BJ (cell line): ENCODE measurements around the gene NRP1. TPM values are rescaled to one million over a fixed set of nuclear protein-coding genes. Genes with fewer than 3 reads are reported as not detected.
"Not testable (repeated sequence)": the region's sequence is repeated elsewhere in the genome, so short reads cannot be mapped to it uniquely, and the experiment has no call there.

ENCODE experiments used
- CTCF ChIA-PET: fragments of 350-600 bp; formaldehyde crosslinking; extraction: SDS; loops from one replicate; lab custom pipeline; 2021; ENCODE audit warnings: antibody characterized with exemption, inconsistent platforms; lab: Yijun Ruan, JAX
- POLR2A ChIA-PET: fragments of 300-600 bp; sonication (Branson Sonifier 250); formaldehyde crosslinking; extraction: SDS; loops from one replicate; lab custom pipeline; 2021; ENCODE audit warnings: antibody characterized with exemption; lab: Charles Lee
- DNase-seq: peaks from one replicate; pipeline ENCODE4 v3.0.0-alpha.2; 2011; ENCODE audit warnings: low read depth
- H3K27me3 ChIP-seq: 2 replicates; pipeline ENCODE4 v1.6.0; 2011; ENCODE audit warnings: low read length; ENCODE audit not compliant: control insufficient read depth, insufficient read depth
- H3K36me3 ChIP-seq: 2 replicates; pipeline ENCODE4 v1.5.1; 2011; ENCODE audit warnings: low read length; ENCODE audit not compliant: control insufficient read depth, insufficient read depth
- H3K4me3 ChIP-seq: 2 replicates; pipeline ENCODE4 v1.5.1; 2011; ENCODE audit warnings: low read depth, mild to moderate bottlenecking, control low read depth, low read length
- polyA plus RNA-seq: library from polyadenylated mRNA; depleted of rRNA; stranded (reverse); fragments of >200 nt; gene quantifications from 2 replicates; pipeline ENCODE4 v1.2.3, GENCODE V29; 2011
- TF ChIP-seq, protein P1 (sequence below): IDR thresholded peaks from 2 replicates; pipeline ENCODE4 v1.5.1; 2011; ENCODE audit warnings: low read depth, mild to moderate bottlenecking, control low read depth, inconsistent platforms, low read length, moderate library complexity; ENCODE audit not compliant: insufficient read depth

The NRP1 gene
- polyA plus RNA-seq, 1 experiment: 141 TPM

DNA sequence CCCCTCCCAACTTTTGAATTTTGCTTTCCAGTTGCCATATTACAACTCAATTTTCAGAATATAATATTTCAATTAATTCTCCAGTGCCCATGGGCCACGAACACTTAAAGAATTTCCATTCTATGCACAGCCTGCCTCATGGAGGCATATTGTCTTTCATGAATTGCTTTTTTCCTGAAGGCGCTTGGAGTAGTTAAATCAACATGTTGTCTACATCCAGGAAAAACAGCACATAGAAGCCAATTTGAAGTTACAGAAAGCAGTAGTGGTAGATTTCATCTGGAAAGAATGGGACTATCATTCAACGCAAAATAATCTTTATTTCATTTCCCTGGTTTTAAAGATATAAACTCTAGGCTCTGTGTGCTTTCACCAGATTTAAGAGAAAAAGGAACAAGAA lies 106.0 kb downstream of the NRP1 start:
- POLR2A ChIA-PET: no interaction called here
- CTCF ChIA-PET: no interaction called here
- no peak for DNase-seq
- Histone ChIP-seq H3K36me3 (peaks cover 14% of the 10 kb centered on the region), H3K4me3 (no peak overlapping the region), H3K27me3 (no peaks in the 10 kb centered on the region)
- TF ChIP-seq, protein P1, sequence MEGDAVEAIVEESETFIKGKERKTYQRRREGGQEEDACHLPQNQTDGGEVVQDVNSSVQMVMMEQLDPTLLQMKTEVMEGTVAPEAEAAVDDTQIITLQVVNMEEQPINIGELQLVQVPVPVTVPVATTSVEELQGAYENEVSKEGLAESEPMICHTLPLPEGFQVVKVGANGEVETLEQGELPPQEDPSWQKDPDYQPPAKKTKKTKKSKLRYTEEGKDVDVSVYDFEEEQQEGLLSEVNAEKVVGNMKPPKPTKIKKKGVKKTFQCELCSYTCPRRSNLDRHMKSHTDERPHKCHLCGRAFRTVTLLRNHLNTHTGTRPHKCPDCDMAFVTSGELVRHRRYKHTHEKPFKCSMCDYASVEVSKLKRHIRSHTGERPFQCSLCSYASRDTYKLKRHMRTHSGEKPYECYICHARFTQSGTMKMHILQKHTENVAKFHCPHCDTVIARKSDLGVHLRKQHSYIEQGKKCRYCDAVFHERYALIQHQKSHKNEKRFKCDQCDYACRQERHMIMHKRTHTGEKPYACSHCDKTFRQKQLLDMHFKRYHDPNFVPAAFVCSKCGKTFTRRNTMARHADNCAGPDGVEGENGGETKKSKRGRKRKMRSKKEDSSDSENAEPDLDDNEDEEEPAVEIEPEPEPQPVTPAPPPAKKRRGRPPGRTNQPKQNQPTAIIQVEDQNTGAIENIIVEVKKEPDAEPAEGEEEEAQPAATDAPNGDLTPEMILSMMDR: no peak

DNA sequence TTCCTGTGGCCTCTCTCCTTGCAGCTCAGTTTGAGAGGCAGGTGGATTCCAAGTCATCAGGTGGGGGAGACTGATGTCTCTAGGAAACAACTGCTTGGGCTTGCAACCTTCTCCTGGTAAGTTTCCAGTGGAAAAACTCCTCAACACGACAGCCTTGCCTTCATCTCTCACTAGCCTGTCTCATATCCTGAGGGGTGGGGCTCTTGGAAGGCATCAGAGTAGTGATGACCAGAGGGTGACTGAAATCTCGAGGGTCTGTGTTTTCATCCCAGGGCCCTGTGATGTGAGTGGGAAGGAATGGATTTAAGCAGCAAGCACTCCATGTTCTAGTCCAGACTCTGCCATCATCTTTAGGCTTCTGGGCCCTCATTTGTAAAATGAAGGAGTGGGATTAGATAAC lies 107.0 kb downstream of the NRP1 start:
- TF ChIP-seq, protein P1: no peak
- CTCF ChIA-PET: interaction anchor here (0.6 kb wide), 1 partner anchor 10 kb away, joined by 3 read pairs; no protein-coding TSS in a partner anchor
- H3K27me3 ChIP-seq: no peaks in the 10 kb centered on the region
- no peak overlapping the region for H3K4me3 ChIP-seq
- POLR2A ChIA-PET: no interaction called here
- DNase-seq: no peak
- H3K36me3 ChIP-seq: peaks cover 16% of the 10 kb centered on the region

DNA sequence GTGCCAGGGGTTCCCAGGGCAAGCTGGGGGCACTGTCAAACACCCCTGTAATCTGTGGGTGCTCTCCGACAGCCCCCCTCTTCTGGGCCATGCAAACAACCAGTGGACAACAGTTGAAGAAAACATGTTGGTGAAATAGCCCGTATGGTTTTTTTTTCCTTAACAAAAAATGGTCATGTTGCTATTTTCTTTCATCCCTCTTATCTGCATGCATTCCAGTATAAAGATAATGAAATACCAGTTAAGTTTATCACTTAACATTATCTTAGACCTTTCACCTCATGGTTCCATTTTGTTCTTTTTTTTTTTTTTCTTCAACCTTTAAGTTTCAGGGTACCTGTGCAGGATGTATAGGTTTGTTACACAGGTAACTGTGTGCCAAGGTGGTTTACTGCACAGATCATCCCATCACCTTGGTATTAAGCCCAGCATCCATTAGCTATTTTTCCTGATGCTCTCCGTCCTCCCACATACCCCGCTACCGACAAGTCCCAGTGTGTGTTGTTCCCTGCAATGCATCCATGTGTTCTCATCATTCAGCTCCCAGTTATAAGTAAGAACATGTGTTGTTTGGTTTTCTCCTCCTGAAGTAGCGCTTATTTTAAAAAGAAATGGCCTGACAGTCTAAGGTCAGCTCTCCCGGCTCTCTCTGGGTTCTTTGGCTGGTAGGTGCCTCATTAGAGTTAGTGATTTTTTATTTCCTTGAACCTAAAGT lies 110.1 kb downstream of the NRP1 start:
- H3K27me3 ChIP-seq: no peaks in the 10 kb centered on the region
- TF ChIP-seq, protein P1: no peak
- DNase-seq: no peak
- ChIA-PET CTCF (interaction anchor here (0.7 to 2.0 kb wide), 2 partner anchors 13 to 31 kb away, joined by 3 to 5 read pairs; no protein-coding TSS in a partner anchor), POLR2A (interaction anchor here (0.6 to 1.3 kb wide), 3 partner anchors 9 to 16 kb away, joined by 3 to 4 read pairs (median 3); no protein-coding TSS in a partner anchor)
- H3K4me3 ChIP-seq: no peak overlapping the region
- H3K36me3 ChIP-seq: peaks cover 16% of the 10 kb centered on the region

DNA sequence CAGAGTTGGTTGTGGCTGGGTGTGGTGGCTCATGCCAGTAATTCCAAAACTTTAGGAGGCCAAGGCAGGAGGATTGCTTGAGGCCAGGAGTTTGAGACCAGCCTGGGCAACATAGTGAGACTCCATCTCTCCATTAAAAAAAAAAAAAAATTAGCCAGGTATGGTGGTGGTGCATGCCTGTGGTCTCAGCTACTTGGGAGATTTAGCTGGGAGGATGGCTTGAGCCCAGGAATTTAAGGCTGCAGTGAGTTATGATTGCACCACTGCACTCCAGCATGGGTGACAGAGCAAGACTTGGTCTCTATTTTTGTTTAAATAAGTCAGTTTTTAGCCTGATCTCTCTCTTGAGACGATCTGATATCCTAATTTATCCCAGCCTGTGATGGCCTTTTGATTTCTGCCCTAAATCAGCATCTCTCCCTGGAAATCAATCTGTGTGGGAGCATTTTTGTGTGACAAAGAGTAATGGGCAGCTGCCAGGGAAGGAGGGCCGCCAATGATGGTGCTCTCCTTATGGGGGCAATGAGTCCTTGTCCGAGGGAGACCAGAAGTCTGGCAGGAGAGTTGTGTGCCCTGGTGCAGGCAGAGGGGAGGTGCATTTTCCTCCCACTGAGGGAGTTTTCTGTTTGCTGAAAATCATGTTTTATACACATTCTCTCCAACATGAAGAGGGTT lies 111.0 kb downstream of the NRP1 start:
- no peak for DNase-seq
- Histone ChIP-seq H3K4me3 (no peak overlapping the region), H3K36me3 (peaks cover 17% of the 10 kb centered on the region), H3K27me3 (no peaks in the 10 kb centered on the region)
- CTCF ChIA-PET: interaction anchor here (0.6 to 1.0 kb wide), 4 partner anchors 9 to 131 kb away, joined by 3 to 5 read pairs (median 4); no protein-coding TSS in a partner anchor
- POLR2A ChIA-PET: interaction anchor here (0.6 to 0.9 kb wide), 2 partner anchors 8 to 17 kb away, joined by 3 read pairs; no protein-coding TSS in a partner anchor
- TF ChIP-seq, protein P1: no peak

DNA sequence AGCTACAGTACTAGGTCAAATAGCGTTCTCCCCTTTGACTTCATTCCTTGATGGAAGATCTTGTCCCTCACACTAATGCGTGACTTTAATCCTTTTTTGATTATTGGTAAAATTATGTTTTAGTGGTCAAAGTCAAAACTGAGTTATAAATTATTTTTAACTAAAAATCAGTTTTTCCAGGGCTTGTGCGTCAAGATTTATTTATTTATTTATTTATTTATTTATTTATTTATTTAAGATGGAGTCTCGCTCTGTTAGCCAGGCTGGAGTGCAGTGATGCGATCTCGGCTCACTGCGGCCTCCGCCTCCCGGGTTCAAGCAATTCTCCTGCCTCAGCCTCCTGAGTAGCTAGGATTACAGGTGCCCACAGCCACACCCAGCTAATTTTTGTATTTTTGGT lies 112.2 kb downstream of the NRP1 start:
- peaks cover 15% of the 10 kb centered on the region for H3K36me3 ChIP-seq
- H3K4me3 ChIP-seq, POLR2A ChIA-PET, H3K27me3 ChIP-seq, CTCF ChIA-PET, DNase-seq: not testable (repeated sequence)
